Measurements from ENCODE around the gene RPTN. TPM values are rescaled to one million over a fixed set of nuclear protein-coding genes. Genes with fewer than 3 reads are reported as not detected.
A peak's percentile ranks its signal among the peaks of the same experiment; 100 is the strongest.

Gene RPTN
- total RNA-seq, 2 donors from 2014 or later, result not detected

GRCh38 chr1:152112885-152113432, 46.1 kb downstream of the RPTN start:
- TF ChIP-seq CTCF (IDR thresholded peaks at IDR 0.05) (no peak), POLR2A (IDR thresholded peaks at IDR 0.05) (no peak)
- no peak overlapping the region for H3K4me3 ChIP-seq
- H3K4me1 ChIP-seq, result peaks cover 49% of the 10 kb centered on the region
- ATAC-seq (no peak), DNase-seq (no peak)
- no peak overlapping the region for H3K27ac ChIP-seq
- peaks cover 0 to 9% (median 0%) of the 10 kb centered on the region in 3 donors for H3K9me3 ChIP-seq
- 16 to 23% methylated on average over 13 of the region's 13 CpGs for WGBS, 2 donors
- intact Hi-C loops (cut with DNase I), result no loop called here
- no peaks in the 10 kb centered on the region for H3K36me3 ChIP-seq (replicated peaks in 1 of 2; ENCODE audit: insufficient read depth in 1 of 2, low read depth in 2 of 2)
- H3K27me3 ChIP-seq, result peaks cover 0 to 49% of the 10 kb centered on the region in 2 donors

- peak in 2 of 4 donors; percentile 8 to 9 for DNase-seq
- no peak for TF ChIP-seq CTCF (IDR thresholded peaks at IDR 0.05)
- no peak for TF ChIP-seq POLR2A (IDR thresholded peaks at IDR 0.05)
- Histone ChIP-seq H3K4me1 (peaks cover 54% of the 10 kb centered on the region), H3K9me3 (peaks cover 0 to 16% (median 0%) of the 10 kb centered on the region in 3 donors), H3K4me3 (no peak overlapping the region), H3K27ac (no peak overlapping the region), H3K36me3 (replicated peaks in 1 of 2; ENCODE audit: insufficient read depth in 1 of 2, low read depth in 2 of 2) (no peaks in the 10 kb centered on the region), H3K27me3 (peaks cover 0 to 55% of the 10 kb centered on the region in 2 donors)
- no peak for ATAC-seq
- intact Hi-C loops (cut with DNase I), result no loop called here
- 2% methylated on average over 52 to 53 of the region's 53 CpGs for WGBS, 2 donors
Observed at GRCh38 chr1:152112101-152112884, 46.7 kb downstream of the RPTN start.

GRCh38 chr1:152111515-152111968, 47.5 kb downstream of the RPTN start:
- Histone ChIP-seq H3K27me3 (peaks cover 0 to 63% of the 10 kb centered on the region in 2 donors), H3K36me3 (replicated peaks in 1 of 2; ENCODE audit: insufficient read depth in 1 of 2, low read depth in 2 of 2) (no peaks in the 10 kb centered on the region), H3K9me3 (peaks cover 0 to 16% (median 0%) of the 10 kb centered on the region in 3 donors), H3K4me3 (peak overlapping the region in 1 of 2 donors; percentile 10), H3K4me1 (peaks cover 54% of the 10 kb centered on the region), H3K27ac (no peak overlapping the region)
- TF ChIP-seq CTCF (IDR thresholded peaks at IDR 0.05), result no peak
- TF ChIP-seq POLR2A (IDR thresholded peaks at IDR 0.05), result no peak
- intact Hi-C loops (cut with DNase I), result no loop called here
- 1% methylated on average over 44 of the region's 44 CpGs for WGBS, 2 donors
- ATAC-seq (no peak), DNase-seq (peak in 2 of 4 donors; percentile 3 to 10)

- Histone ChIP-seq H3K27me3 (peaks cover 0 to 66% of the 10 kb centered on the region in 2 donors), H3K36me3 (replicated peaks in 1 of 2; ENCODE audit: insufficient read depth in 1 of 2, low read depth in 2 of 2) (no peaks in the 10 kb centered on the region), H3K27ac (no peak overlapping the region), H3K9me3 (peaks cover 0 to 16% (median 0%) of the 10 kb centered on the region in 3 donors), H3K4me1 (peaks cover 54% of the 10 kb centered on the region), H3K4me3 (peak overlapping the region in 1 of 2 donors; percentile 10)
- TF ChIP-seq CTCF (IDR thresholded peaks at IDR 0.05) (no peak), POLR2A (IDR thresholded peaks at IDR 0.05) (no peak)
- ATAC-seq (peak; percentile 38), DNase-seq (peak; percentile 7 to 24 (median 18))
- WGBS, 2 donors, result 0 to 1% methylated on average over 57 to 60 of the region's 60 CpGs
- intact Hi-C loops (cut with DNase I), result no loop called here
Observed at GRCh38 chr1:152110860-152111514, 48.0 kb downstream of the RPTN start.
